DND-41 (cell line): ENCODE results near the gene PLEKHG2.

Experiments used
- ATAC-seq: fragments of 200-7000 bp; cut with Tn5 transposase; 3 replicates; pipeline ENCODE4 v1.9.1; 2021; ENCODE audit warnings: low read depth; ENCODE audit not compliant: insufficient read depth
- DNase-seq: peaks from one replicate; pipeline ENCODE4 v3.0.0-alpha.2; 2020
- H2AFZ ChIP-seq: 2 replicates; pipeline ENCODE4 v1.6.0; 2012; ENCODE audit warnings: low read depth, low read length
- H3K27ac ChIP-seq: 2 replicates; pipeline ENCODE4 v1.5.1; 2012; ENCODE audit warnings: low read length, inconsistent platforms
- H3K27me3 ChIP-seq: fragments of 200-600 bp; sonication (generic); 2 replicates; pipeline ENCODE4 v1.6.0; 2012; ENCODE audit warnings: low read length, mild to moderate bottlenecking, inconsistent platforms; ENCODE audit not compliant: insufficient read depth, poor library complexity
- H3K36me3 ChIP-seq: 2 replicates; pipeline ENCODE4 v1.5.1; 2012; ENCODE audit warnings: low read length, inconsistent platforms; ENCODE audit not compliant: insufficient read depth
- H3K4me1 ChIP-seq: 2 replicates; pipeline ENCODE4 v1.5.1; 2012; ENCODE audit warnings: mild to moderate bottlenecking, low read length; ENCODE audit not compliant: insufficient read depth
- H3K4me2 ChIP-seq: 2 replicates; pipeline ENCODE4 v1.6.0; 2012; ENCODE audit warnings: mild to moderate bottlenecking, moderate library complexity, low read length, inconsistent platforms; ENCODE audit not compliant: insufficient read depth
- H3K4me3 ChIP-seq, 2 experiments: fragments of 200-600 bp in 1 of 2; shearing (Covaris generic) in 1 of 2; 2 replicates each; pipeline ENCODE4 v1.5.1; 2012 to 2016; ENCODE audit warnings: inconsistent platforms in 2 of 2, low read length in 2 of 2, mild to moderate bottlenecking in 2 of 2, low read depth in 1 of 2, moderate library complexity in 1 of 2
- H3K79me2 ChIP-seq: 2 replicates; pipeline ENCODE4 v1.6.0; 2012; ENCODE audit warnings: low read length, inconsistent platforms; ENCODE audit not compliant: insufficient read depth
- H3K9ac ChIP-seq: 2 replicates; pipeline ENCODE4 v1.6.0; 2012; ENCODE audit warnings: low read depth, mild to moderate bottlenecking, inconsistent platforms, low read length, moderate library complexity
- H3K9me3 ChIP-seq: 2 replicates; pipeline ENCODE4 v1.5.1; 2012; ENCODE audit warnings: low read length, moderate library complexity, mild to moderate bottlenecking, inconsistent platforms; ENCODE audit not compliant: insufficient read depth, severe bottlenecking
- H4K20me1 ChIP-seq: 2 replicates; pipeline ENCODE4 v1.6.0; 2012; ENCODE audit warnings: low read length; ENCODE audit not compliant: insufficient read depth
- CTCF ChIP-seq: IDR thresholded peaks from 2 replicates; pipeline ENCODE4 v1.5.1; 2012; ENCODE audit warnings: borderline replicate concordance, low read length, moderate library complexity, mild to moderate bottlenecking; ENCODE audit not compliant: poor library complexity, severe bottlenecking; ENCODE audit errors: extremely low read depth
- EZH2 ChIP-seq: IDR thresholded peaks from 3 replicates; pipeline ENCODE4 v1.6.1; 2012; ENCODE audit warnings: borderline replicate concordance, low read depth, mild to moderate bottlenecking, moderate library complexity, low read length, inconsistent platforms; ENCODE audit not compliant: severe bottlenecking

The PLEKHG2 gene

GRCh38 chr19:39467941-39468340 is 55.5 kb downstream of the PLEKHG2 start:
- no peak overlapping the region for H3K9ac ChIP-seq
- no peaks in the 10 kb centered on the region for H3K4me1 ChIP-seq
- ATAC-seq: no peak
- H2AFZ ChIP-seq: no peak overlapping the region
- no peaks in the 10 kb centered on the region for H3K9me3 ChIP-seq
- H3K4me2 ChIP-seq: no peak overlapping the region
- H3K4me3 ChIP-seq: no peak overlapping the region
- no peak for TF ChIP-seq CTCF
- TF ChIP-seq EZH2: no peak
- H3K79me2 ChIP-seq: no peaks in the 10 kb centered on the region
- H3K27me3 ChIP-seq: no peaks in the 10 kb centered on the region
- no peak overlapping the region for H3K27ac ChIP-seq
- peaks cover 92% of the 10 kb centered on the region for H3K36me3 ChIP-seq
- DNase-seq: no peak
- peaks cover 3% of the 10 kb centered on the region; the same call in 1 of the 2 replicates for H4K20me1 ChIP-seq

- H3K27ac ChIP-seq: no peak overlapping the region
- no peak overlapping the region for H3K4me3 ChIP-seq
- no peaks in the 10 kb centered on the region for H3K4me1 ChIP-seq
- no peaks in the 10 kb centered on the region for H3K79me2 ChIP-seq
- no peaks in the 10 kb centered on the region for H3K27me3 ChIP-seq
- ATAC-seq: no peak
- H3K36me3 ChIP-seq: peaks cover 96% of the 10 kb centered on the region
- H3K9me3 ChIP-seq: no peaks in the 10 kb centered on the region
- no peak overlapping the region for H3K9ac ChIP-seq
- TF ChIP-seq CTCF: no peak
- TF ChIP-seq EZH2: no peak
- no peak overlapping the region for H2AFZ ChIP-seq
- H3K4me2 ChIP-seq: no peak overlapping the region
- H4K20me1 ChIP-seq: peaks cover 3% of the 10 kb centered on the region; the same call in 1 of the 2 replicates
- no peak for DNase-seq
Measured at GRCh38 chr19:39469036-39469435, 56.6 kb downstream of the PLEKHG2 start.

- peaks cover 7% of the 10 kb centered on the region for H4K20me1 ChIP-seq
- no peaks in the 10 kb centered on the region for H3K79me2 ChIP-seq
- no peaks in the 10 kb centered on the region for H3K27me3 ChIP-seq
- peaks cover 96% of the 10 kb centered on the region for H3K36me3 ChIP-seq
- H3K4me3 ChIP-seq: no peak overlapping the region
- H3K9ac ChIP-seq: no peak overlapping the region
- no peak overlapping the region for H2AFZ ChIP-seq
- ATAC-seq (no peak), DNase-seq (no peak)
- H3K9me3 ChIP-seq: no peaks in the 10 kb centered on the region
- TF ChIP-seq CTCF (no peak), EZH2 (no peak)
- no peak overlapping the region for H3K27ac ChIP-seq
- no peak overlapping the region for H3K4me2 ChIP-seq
- no peaks in the 10 kb centered on the region for H3K4me1 ChIP-seq
Measured at GRCh38 chr19:39469567-39469966, 57.1 kb downstream of the PLEKHG2 start.

- TF ChIP-seq EZH2 (no peak), CTCF (no peak)
- Histone ChIP-seq H3K4me3 (no peak overlapping the region), H3K27ac (no peak overlapping the region), H3K79me2 (no peaks in the 10 kb centered on the region), H3K9ac (no peak overlapping the region), H3K27me3 (no peaks in the 10 kb centered on the region), H3K4me1 (no peaks in the 10 kb centered on the region), H4K20me1 (peaks cover 5% of the 10 kb centered on the region), H3K9me3 (no peaks in the 10 kb centered on the region), H3K36me3 (peaks cover 93% of the 10 kb centered on the region), H2AFZ (no peak overlapping the region), H3K4me2 (no peak overlapping the region)
- no peak for ATAC-seq
- DNase-seq: no peak
Measured at GRCh38 chr19:39470724-39471339, 58.4 kb downstream of the PLEKHG2 start.
